ENCODE results near the gene CHD1L.

GRCh38 chr1:147214842-147215539 is 27.5 kb upstream of the CHD1L start:
- no peak for TF ChIP-seq EZH2phosphoT487 (IDR thresholded peaks at IDR 0.05; ENCODE audit: borderline replicate concordance, low read length)
- no peak for TF ChIP-seq CTCF (IDR thresholded peaks at IDR 0.05; ENCODE audit: low read depth, low read length, poor library complexity, severe bottlenecking)

Measured in DOHH2 (cell line).